ENCODE results near the gene TM9SF3. TPM values are rescaled to one million over a fixed set of nuclear protein-coding genes. Genes with fewer than 3 reads are reported as not detected.
"Not testable (repeated sequence)": the region's sequence is repeated elsewhere in the genome, so short reads cannot be mapped to it uniquely, and the experiment has no call there.

TM9SF3 gene
- total and polyA plus RNA-seq, 8 donors: 128 to 161 (median 152) TPM

DNA sequence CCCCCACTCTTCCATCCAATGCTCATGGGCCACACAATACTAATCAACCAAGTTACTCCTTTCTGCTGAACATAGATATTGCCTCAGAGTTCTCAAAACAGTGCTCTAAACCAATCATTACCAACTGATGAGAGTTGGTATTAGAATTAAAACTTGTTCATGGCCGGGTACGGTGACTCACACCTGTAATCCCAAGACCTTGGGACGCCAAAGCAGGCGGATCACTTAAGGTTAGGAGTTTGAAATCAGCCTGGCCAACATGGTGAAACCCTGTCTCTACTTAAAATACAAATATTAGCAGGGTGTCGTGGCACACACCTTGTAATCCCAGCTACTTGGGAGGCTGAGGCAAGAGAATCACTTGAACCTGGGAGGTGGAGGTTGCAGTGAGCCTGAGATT lies 8.2 kb downstream of the TM9SF3 start:
- ATAC-seq (no peak), DNase-seq (no peak)
- TF ChIP-seq, protein P1, sequence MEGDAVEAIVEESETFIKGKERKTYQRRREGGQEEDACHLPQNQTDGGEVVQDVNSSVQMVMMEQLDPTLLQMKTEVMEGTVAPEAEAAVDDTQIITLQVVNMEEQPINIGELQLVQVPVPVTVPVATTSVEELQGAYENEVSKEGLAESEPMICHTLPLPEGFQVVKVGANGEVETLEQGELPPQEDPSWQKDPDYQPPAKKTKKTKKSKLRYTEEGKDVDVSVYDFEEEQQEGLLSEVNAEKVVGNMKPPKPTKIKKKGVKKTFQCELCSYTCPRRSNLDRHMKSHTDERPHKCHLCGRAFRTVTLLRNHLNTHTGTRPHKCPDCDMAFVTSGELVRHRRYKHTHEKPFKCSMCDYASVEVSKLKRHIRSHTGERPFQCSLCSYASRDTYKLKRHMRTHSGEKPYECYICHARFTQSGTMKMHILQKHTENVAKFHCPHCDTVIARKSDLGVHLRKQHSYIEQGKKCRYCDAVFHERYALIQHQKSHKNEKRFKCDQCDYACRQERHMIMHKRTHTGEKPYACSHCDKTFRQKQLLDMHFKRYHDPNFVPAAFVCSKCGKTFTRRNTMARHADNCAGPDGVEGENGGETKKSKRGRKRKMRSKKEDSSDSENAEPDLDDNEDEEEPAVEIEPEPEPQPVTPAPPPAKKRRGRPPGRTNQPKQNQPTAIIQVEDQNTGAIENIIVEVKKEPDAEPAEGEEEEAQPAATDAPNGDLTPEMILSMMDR (IDR thresholded peaks at IDR 0.05): no peak
- Histone ChIP-seq H3K4me3 (no peak overlapping the region), H3K9me3 (no peaks in the 10 kb centered on the region), H3K27ac (no peak overlapping the region), H3K27me3 (no peaks in the 10 kb centered on the region), H3K36me3 (peaks cover 0 to 12% of the 10 kb centered on the region in 2 donors), H3K4me1 (peaks cover 11 to 57% of the 10 kb centered on the region in 2 donors)
- intact Hi-C loops (cut with DNase I): no loop called here

DNA sequence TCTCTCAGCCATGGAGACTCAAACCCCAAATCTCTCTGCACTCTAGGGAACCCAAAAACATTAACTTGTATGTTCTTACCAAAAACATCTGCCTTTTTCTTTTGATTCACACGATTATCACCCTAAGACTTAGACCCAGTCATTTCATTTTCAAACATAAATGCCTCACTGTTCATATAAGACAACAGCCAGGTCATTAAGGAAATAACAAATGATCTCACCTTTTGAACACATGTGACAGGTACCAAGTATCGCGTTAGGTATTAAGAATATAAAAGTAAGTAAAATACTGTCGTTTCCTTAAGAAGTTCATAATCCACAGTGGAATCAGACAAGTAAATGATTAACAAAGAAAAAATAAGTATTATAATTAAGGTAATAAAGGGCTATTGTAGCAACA lies 8.8 kb downstream of the TM9SF3 start:
- H3K4me1 ChIP-seq: peaks cover 11 to 51% of the 10 kb centered on the region in 2 donors
- no peak overlapping the region for H3K4me3 ChIP-seq
- no peak for DNase-seq
- no peaks in the 10 kb centered on the region for H3K27me3 ChIP-seq
- H3K9me3 ChIP-seq: no peaks in the 10 kb centered on the region
- H3K36me3 ChIP-seq: peaks cover 0 to 12% of the 10 kb centered on the region in 2 donors
- H3K27ac ChIP-seq: no peak overlapping the region
- intact Hi-C loops (cut with DNase I): no loop called here
- ATAC-seq: no peak
- TF ChIP-seq, protein P1 (IDR thresholded peaks at IDR 0.05): no peak

DNA sequence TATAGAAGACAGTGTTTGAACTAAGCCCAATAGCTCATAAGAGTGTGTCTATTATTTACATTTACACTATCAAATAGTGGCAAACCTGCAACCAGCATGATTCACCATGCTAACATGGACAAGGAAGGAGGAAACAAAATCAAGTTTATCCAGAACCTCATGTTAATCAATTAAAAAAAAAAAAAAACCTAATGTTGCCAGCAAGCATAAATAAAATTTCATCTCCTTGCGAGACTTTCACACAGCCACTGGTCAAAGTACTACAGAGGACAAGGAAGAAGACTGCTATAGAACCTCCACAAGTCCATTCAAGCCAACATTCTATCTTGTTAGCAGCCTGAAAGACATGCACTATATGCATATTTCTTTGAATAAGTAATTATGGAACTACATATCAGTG lies 9.7 kb downstream of the TM9SF3 start:
- Histone ChIP-seq H3K36me3 (peaks cover 0 to 12% of the 10 kb centered on the region in 2 donors), H3K9me3 (no peaks in the 10 kb centered on the region), H3K27ac (no peak overlapping the region), H3K4me3 (no peak overlapping the region), H3K27me3 (no peaks in the 10 kb centered on the region), H3K4me1 (peaks cover 8 to 44% of the 10 kb centered on the region in 2 donors)
- ATAC-seq (no peak), DNase-seq (no peak)
- intact Hi-C loops (cut with DNase I): no loop called here
- TF ChIP-seq, protein P1 (IDR thresholded peaks at IDR 0.05): no peak

DNA sequence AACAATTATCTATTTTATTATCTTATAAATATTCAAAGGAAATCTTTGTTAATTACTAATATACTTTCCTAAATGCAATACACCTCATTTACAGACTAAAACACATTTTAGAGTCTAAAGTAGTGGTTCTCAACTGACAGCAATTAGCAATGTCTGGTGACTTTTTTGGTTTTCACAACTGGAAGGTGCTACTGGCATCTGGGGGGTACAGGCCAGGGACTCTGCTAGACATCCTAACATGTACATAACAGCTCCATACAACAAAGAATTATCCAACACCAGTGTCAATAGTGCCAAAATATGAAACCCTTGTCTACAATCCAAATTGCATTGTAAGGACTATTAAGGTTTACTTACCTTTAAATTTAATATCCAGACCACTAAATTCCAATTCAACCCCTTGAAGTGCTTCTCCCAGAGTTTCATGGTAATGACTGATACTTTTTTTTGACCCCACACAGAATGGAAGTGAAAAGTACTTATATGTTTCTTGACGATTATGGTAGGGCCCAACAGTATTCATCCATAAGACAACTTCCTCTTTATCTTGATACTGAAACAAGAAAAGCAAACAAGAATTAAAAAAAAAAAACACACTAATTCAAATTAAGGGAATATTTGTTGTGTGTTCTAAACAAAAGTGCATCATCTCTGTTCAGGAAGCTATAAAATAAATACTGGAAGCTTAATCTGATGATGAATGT lies 10.4 kb downstream of the TM9SF3 start:
- ATAC-seq (no peak), DNase-seq (no peak)
- H3K36me3 ChIP-seq: peaks cover 0 to 12% of the 10 kb centered on the region in 2 donors
- no peak overlapping the region for H3K27ac ChIP-seq
- TF ChIP-seq, protein P1 (IDR thresholded peaks at IDR 0.05): no peak
- intact Hi-C loops (cut with DNase I): no loop called here
- no peaks in the 10 kb centered on the region for H3K27me3 ChIP-seq
- H3K4me3 ChIP-seq: no peak overlapping the region
- no peaks in the 10 kb centered on the region for H3K9me3 ChIP-seq
- peaks cover 5 to 41% of the 10 kb centered on the region in 2 donors for H3K4me1 ChIP-seq

DNA sequence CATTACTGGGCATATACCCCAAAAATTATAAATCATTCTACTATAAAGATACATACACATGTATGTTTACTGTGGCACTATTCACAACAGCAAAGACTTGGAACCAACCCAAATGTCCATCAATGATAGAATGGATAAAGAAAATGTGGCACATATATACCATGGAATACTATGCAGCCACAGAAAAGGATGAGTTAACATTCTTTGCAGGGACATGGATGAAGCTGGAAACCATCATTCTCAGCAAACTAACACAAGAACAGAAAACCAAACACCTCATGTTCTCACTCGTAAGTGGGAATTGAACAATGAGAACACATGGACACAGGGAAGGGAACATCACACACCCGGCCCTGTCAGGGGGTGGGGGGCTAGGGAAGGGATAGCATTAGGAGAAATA lies 12.2 kb downstream of the TM9SF3 start:
- ATAC-seq; H3K4me3 ChIP-seq; H3K27me3 ChIP-seq; H3K27ac ChIP-seq; intact Hi-C loops (cut with DNase I); H3K9me3 ChIP-seq; DNase-seq: not testable (repeated sequence)
- Histone ChIP-seq H3K36me3 (peaks cover 0 to 21% of the 10 kb centered on the region in 2 donors), H3K4me1 (peaks cover 5 to 27% of the 10 kb centered on the region in 2 donors)

DNA sequence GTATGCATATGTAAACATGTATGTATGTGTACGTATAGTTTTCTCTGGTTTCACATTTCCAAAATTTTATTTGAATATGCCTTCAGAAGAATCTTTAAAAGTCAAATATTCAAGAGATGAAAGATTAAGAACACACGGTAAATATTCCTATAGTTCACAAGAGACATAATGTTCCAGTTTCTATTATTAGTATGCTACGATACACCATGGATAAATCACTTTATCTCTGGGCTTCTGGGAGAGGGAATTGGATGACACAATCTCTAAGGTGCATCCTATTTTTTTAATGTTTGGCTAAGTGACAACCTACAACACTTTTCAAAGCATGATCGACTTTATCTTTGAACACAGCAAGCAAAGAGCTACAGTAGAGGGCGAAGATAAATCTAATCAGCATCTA lies 13.8 kb downstream of the TM9SF3 start:
- intact Hi-C loops (cut with DNase I): no loop called here
- no peak for ATAC-seq
- no peaks in the 10 kb centered on the region for H3K9me3 ChIP-seq

More for the DNA sequence above, 13.8 kb downstream of the TM9SF3 start:
- TF ChIP-seq, protein P1 (IDR thresholded peaks at IDR 0.05): no peak
- H3K36me3 ChIP-seq: peaks cover 0 to 23% of the 10 kb centered on the region in 2 donors
- no peaks in the 10 kb centered on the region for H3K27me3 ChIP-seq
- DNase-seq: no peak
- no peak overlapping the region for H3K4me3 ChIP-seq
- H3K4me1 ChIP-seq: peaks cover 0 to 24% of the 10 kb centered on the region in 2 donors
- no peak overlapping the region for H3K27ac ChIP-seq

Measured in left lung (tissue), 10 donors.